Nephron progenitor cell (in vitro differentiated cells): ENCODE measurements around the gene FAM228B.

ENCODE experiments used
- DNase-seq: peaks from one replicate; pipeline ENCODE4 v3.0.0; 2021
- H3K27ac Mint-ChIP-seq: 2 replicates; pipeline ENCODE4 v1.8.0; 2021; ENCODE audit warnings: mild to moderate bottlenecking, moderate library complexity, mixed read lengths
- H3K27me3 Mint-ChIP-seq: 2 replicates; pipeline ENCODE4 v1.8.0; 2021; ENCODE audit warnings: mild to moderate bottlenecking, low read depth, mixed read lengths; ENCODE audit not compliant: poor library complexity
- H3K36me3 Mint-ChIP-seq: 2 replicates; pipeline ENCODE4 v1.8.0; 2021; ENCODE audit warnings: low read depth, mixed read lengths
- H3K4me1 Mint-ChIP-seq: 2 replicates; pipeline ENCODE4 v1.8.0; 2021; ENCODE audit warnings: mixed read lengths
- H3K4me3 Mint-ChIP-seq: 2 replicates; pipeline ENCODE4 v1.8.0; 2021; ENCODE audit warnings: mild to moderate bottlenecking, moderate library complexity, mixed read lengths
- H3K9me3 Mint-ChIP-seq: 2 replicates; pipeline ENCODE4 v1.8.0; 2021; ENCODE audit warnings: mild to moderate bottlenecking, moderate library complexity, mixed read lengths
- TF ChIP-seq, protein P1 (sequence below): fragments of 200-600 bp; sonication (generic); IDR thresholded peaks from 2 replicates; pipeline ENCODE4 v1.5.0; 2021; ENCODE audit warnings: antibody characterized with exemption

FAM228B gene

DNA sequence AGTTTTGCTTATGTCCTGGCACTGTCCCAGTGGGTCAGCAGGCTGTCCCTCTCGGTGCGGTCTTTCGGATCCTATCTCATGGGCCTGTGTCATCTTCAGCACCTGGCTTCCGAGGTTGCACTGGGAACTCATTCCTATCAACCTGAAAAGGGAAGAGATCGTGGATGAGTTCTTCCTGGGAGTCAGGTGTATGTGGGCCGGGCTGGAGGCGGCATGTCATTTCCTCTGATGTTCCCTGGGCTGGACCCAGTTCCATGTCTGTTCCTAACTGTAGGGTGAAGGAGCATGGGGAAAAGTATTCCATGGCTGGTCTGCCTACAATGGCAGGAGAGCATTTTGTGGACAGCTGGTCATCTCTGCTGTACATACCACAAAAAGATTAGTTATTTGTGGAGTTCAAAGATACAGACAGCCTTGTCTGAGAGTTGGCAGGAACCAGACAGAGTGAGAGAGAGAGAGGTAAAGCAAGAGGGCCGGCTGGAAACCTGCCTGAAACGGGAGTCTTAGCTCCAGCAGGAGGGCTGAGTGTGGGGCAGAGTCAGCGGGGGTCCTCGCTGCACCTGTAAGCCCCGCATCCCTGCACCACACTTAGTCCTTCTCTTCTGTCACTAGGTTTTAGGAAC, 76.8 kb downstream of the FAM228B start:
- DNase-seq, result no peak
- Mint-ChIP-seq H3K36me3 (peaks cover 7% of the 10 kb centered on the region), H3K4me3 (no peak overlapping the region), H3K4me1 (peaks cover 20% of the 10 kb centered on the region), H3K27me3 (no peaks in the 10 kb centered on the region), H3K9me3 (peaks cover 25% of the 10 kb centered on the region), H3K27ac (no peak overlapping the region)
- TF ChIP-seq, protein P1, sequence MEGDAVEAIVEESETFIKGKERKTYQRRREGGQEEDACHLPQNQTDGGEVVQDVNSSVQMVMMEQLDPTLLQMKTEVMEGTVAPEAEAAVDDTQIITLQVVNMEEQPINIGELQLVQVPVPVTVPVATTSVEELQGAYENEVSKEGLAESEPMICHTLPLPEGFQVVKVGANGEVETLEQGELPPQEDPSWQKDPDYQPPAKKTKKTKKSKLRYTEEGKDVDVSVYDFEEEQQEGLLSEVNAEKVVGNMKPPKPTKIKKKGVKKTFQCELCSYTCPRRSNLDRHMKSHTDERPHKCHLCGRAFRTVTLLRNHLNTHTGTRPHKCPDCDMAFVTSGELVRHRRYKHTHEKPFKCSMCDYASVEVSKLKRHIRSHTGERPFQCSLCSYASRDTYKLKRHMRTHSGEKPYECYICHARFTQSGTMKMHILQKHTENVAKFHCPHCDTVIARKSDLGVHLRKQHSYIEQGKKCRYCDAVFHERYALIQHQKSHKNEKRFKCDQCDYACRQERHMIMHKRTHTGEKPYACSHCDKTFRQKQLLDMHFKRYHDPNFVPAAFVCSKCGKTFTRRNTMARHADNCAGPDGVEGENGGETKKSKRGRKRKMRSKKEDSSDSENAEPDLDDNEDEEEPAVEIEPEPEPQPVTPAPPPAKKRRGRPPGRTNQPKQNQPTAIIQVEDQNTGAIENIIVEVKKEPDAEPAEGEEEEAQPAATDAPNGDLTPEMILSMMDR, result no peak

DNA sequence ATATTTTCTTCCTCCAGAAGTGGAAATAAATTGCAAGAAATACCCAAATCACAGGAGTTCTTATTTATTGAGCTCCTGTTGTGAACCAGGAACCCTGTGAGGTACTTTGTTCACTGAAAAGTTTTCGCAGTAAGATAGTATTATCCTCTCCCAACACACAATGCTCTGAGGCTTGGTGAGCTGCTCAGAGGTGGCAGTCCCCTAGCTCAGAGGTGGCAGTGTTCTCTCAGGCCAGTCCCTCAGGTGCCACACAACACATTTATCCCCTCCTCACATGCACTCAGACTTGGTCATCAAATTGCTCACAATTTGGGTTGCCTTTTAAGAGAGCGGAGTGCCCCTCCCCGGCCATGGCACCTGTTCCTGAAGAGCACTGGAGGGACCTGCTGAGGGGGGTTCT, 77.5 kb downstream of the FAM228B start:
- DNase-seq, result no peak
- TF ChIP-seq, protein P1, result no peak
- no peak overlapping the region for H3K4me3 Mint-ChIP-seq
- H3K27me3 Mint-ChIP-seq, result peaks cover 3% of the 10 kb centered on the region
- H3K27ac Mint-ChIP-seq, result no peak overlapping the region
- H3K9me3 Mint-ChIP-seq, result peaks cover 21% of the 10 kb centered on the region
- H3K4me1 Mint-ChIP-seq, result peaks cover 27% of the 10 kb centered on the region
- H3K36me3 Mint-ChIP-seq, result peaks cover 7% of the 10 kb centered on the region

DNA sequence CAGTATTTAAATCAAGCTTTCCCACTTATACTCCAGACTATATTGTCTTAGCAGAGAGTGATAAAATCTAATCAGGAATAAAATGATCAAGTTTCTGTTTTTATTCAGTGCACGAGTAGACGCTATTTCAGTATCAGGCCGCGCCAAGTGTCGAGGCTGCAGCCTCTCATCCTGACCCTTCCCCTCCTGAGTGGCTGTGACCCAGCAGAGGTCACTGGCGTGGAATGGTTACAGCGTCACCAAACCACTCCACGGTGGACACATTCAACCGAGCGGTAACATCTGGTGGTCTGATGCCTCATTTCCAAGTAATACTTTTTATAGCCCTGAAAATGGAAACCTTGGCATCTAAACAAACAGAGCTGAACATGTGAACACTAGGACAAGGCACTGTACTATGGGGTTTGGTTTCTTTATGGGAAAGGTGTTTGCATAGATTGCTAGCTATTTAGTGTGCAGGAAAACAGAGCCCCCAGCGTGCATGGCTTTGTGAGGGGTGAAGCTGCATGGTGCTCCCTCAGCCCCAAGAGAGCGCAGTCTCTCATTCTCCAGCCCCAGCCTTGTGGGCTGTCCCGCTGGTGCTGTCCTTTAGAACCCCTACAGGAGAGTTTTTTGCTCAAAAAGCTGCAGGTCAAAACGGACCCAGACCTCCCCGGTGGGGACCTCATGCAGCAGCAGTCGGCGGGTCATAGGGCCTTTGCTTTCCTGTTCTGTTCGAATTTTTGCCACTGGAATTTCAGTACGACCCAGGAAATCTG, 79.9 kb downstream of the FAM228B start:
- Mint-ChIP-seq H3K36me3 (no peaks in the 10 kb centered on the region), H3K27me3 (peaks cover 3% of the 10 kb centered on the region), H3K4me3 (no peak overlapping the region), H3K9me3 (peaks cover 3% of the 10 kb centered on the region), H3K4me1 (peaks cover 30% of the 10 kb centered on the region), H3K27ac (no peak overlapping the region)
- TF ChIP-seq, protein P1, result no peak
- no peak for DNase-seq

DNA sequence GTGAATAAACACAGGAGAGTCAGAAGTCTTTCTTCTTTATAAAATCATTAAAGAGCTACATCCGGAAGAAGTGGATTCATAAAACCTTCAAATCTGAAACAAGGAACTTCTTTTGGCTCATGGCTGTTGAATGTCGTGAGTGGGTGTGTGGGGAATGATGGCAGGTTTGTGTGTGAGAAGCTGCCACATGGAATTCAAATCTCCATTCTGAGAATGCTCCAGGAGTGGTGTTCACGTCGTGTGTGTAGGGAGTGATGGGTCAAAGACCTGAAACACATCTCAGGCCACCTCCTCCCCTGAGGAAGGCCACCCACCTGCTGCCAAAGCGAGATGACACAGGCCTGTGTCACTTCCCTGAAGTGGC, 80.5 kb downstream of the FAM228B start:
- H3K9me3 Mint-ChIP-seq, result no peaks in the 10 kb centered on the region
- no peak for DNase-seq
- no peaks in the 10 kb centered on the region for H3K36me3 Mint-ChIP-seq
- TF ChIP-seq, protein P1, result no peak
- peaks cover 30% of the 10 kb centered on the region for H3K4me1 Mint-ChIP-seq
- H3K27me3 Mint-ChIP-seq, result peaks cover 3% of the 10 kb centered on the region
- H3K4me3 Mint-ChIP-seq, result no peak overlapping the region
- H3K27ac Mint-ChIP-seq, result peak overlapping the region; percentile 60

DNA sequence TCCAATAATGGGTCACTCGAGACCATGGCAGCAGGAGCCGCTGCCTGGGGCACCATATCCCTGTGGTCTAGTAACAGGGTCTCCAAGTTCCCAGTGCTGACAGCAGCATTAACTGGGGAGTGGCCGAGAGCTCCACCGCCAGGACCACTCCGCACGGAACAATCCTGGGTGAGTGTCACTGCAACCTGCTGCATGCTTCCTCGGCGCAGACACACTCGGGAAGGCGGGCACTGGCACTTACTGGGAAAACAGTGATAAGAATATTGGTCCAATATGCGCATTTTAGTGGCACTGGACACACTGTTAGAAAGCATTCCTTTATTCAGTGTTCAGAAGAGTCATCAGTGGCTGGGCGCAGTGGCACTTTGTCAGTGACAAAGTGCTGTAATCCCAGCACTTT, 81.2 kb downstream of the FAM228B start:
- no peaks in the 10 kb centered on the region for H3K36me3 Mint-ChIP-seq
- TF ChIP-seq, protein P1, result no peak
- H3K9me3 Mint-ChIP-seq, result no peaks in the 10 kb centered on the region

DNA sequence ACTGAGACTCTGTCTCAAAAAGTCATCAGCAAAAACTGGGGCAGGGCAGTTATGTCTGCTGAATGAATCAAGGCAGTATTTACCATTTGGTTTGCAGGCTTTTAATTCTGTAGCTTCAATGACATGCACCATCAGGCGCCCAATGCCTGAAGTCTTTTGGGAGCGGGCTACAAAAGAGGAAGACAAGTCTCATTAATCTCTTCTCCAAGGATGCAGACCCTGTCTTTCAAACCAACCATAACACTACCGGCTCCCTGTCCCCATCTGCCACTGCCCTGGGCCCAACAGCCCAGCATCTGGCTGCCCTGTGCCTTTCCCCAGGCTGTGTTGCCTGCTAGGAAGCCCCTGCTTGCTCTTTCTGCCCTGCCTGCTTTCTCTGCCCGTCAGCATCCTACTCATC, 81.9 kb downstream of the FAM228B start:
- DNase-seq, result no peak
- H3K4me1 Mint-ChIP-seq, result peaks cover 30% of the 10 kb centered on the region
- no peaks in the 10 kb centered on the region for H3K36me3 Mint-ChIP-seq
- H3K27ac Mint-ChIP-seq, result no peak overlapping the region
- no peaks in the 10 kb centered on the region for H3K9me3 Mint-ChIP-seq
- no peak overlapping the region for H3K4me3 Mint-ChIP-seq
- H3K27me3 Mint-ChIP-seq, result peaks cover 3% of the 10 kb centered on the region
- TF ChIP-seq, protein P1, result no peak

More for the DNA sequence above, 81.2 kb downstream of the FAM228B start:
- Mint-ChIP-seq H3K27ac (no peak overlapping the region), H3K27me3 (peaks cover 3% of the 10 kb centered on the region), H3K4me1 (peaks cover 30% of the 10 kb centered on the region), H3K4me3 (no peak overlapping the region)
- no peak for DNase-seq
